AG20443 (cell line): ENCODE data around the gene OPCML.

Source experiments
- DNase-seq: peaks from one replicate; pipeline ENCODE4 v3.0.0; 2012; ENCODE audit warnings: low spot score, mixed read lengths

OPCML gene

GRCh38 chr11:133408936-133409335, 123.4 kb downstream of the OPCML start:
- no peak for DNase-seq

DNA sequence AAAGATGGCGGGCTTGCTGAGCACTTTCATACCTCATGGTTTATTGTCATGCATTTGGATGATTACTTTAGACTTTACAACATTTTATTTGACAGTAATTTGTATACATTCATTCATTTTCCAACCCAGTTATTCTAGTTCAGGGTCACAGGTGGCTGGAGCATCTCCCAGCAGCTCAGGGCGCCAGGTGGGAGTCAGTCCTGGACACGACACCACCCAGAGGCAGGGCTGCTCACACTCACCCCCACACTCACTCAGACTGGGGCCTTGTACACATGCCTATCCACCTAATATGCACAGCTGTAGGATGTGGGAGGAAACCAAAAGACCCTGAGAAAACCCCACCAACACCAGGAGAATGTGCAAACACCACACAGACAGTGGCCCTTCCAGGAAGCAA, 123.9 kb downstream of the OPCML start:
- no peak for DNase-seq

- DNase-seq: no peak
These were observed 125.8 kb downstream of the OPCML start for GRCh38 chr11:133406489-133406888.

GRCh38 chr11:133403900-133404299, 128.4 kb downstream of the OPCML start:
- no peak for DNase-seq

DNA sequence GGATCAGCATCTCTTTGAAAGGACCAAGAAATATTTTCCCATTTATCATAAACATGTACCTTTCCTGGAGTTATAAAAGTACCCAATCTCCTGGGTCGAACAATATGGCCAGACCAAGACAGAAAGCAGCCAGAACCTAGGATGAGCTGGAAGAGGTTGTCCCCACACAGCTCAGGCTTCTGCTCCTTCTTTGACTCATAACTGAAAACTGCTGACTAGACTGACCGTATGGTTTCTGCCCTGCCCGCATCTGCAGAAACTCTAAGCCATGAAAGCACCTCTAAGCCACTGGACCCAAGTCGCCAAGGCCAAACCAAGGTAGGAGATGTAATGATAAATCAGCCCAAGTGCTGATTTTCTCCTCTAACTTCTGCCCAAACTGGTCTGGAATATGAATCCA, 129.8 kb downstream of the OPCML start:
- DNase-seq: no peak

DNA sequence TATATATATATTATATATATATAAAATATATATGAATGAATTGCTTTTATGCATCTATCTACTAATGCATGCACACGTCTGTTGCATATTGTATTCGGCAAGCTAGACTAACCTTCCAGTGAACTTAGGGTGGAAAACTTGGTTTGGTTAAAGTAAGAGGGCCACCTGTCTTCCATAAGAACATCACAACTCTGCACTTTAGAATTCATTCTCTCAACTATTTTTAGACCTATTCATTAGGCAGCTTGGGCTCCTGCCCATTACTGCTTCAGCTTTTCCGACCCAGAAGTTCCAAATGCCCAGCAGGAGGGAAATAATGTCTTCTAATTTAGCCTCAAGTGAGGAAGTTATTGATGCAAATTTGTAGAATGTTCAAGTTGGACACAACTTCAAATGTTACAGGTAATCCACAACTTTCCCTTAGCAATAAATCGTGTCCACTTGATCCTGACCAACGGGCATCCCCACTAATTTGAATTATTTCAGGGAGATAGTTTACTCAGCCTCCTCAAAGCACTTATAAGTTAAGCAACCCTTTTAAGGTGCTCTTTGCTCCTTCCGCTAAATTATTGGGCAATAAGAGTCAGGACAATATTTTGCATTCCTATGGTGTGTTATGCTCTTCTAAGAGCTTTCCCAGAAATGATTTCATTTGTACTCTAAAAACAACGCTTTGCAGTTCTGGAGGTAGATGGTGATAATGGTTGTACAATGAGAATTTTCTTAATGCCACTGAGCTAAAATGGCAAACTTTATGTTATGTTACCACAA, 132.3 kb downstream of the OPCML start:
- DNase-seq: no peak

DNA sequence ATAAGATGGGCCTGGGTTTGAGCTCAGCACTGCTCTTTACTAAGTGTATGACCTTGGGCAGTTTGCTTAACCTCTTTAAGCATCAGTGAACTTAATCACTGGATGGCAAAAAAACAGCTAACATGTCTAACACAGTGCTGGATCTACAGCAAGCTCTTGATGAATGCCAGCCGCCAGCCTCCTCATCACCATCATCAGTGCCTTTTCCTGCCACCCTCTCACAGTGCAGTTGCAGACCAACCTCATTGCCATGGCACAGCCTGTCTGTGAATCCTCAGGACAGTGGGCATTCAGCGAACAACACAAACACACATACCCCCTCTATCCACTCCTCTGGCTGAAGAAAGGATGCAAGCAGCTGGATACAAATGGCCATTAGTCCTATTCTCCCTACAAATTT, 133.0 kb downstream of the OPCML start:
- DNase-seq: no peak

DNA sequence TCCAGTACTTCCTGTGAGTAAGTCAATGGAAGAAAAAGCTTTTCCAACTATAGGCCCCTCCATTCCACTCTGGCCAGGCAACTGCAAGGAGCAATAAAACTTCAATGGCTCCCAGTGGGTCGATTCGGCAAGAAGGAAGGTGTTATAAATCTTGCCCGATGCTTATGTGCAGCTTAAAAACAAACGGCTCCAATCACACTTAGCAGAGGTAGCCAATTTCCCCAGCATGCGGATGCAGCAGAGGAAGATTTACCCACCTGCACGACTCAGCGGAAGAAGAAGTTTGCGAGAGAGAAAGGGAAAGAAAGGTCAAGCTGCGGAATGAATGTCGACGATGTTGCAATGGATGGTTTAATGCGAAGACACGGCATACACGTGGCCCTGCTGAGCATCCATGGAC, 141.5 kb downstream of the OPCML start:
- DNase-seq: no peak

- no peak for DNase-seq
These were observed 143.2 kb downstream of the OPCML start for GRCh38 chr11:133388975-133389568.

DNA sequence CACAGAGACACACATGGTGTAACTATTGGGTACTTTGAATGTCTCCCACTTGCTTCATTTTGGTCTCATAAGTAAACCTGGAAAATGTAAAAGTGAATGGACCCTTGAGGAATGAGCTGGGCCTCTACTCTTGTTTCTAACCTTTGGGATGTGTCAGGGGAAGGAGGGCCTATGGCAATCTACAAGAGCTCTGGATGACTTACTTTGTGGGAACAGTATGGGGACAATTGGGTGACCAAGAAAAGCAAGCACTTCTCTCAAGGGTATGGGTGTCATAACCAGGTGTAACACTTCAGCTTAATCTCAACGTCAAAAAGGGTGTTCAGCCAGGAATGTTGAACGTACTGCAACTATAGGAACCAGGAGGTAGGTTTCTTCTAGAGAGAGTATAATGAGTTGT, 144.0 kb downstream of the OPCML start:
- DNase-seq: no peak

DNA sequence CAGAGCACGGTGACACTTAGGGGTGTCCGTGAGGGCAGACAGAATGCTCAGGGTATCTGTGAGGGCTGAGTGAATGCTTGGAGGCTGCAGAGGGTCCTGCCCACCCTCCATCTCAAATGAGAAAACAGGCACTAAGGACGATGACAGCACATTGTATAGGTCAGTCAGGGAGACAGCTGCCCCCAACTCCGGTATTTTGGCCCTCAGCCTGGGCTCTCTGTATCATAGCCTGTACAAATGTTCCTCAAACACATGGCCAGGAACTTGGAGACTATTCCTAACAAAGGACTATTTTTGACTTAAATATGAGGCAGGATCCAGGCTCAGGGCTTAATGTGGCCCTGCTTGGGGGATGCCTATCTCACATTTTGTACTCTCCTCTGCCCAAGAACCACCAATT, 145.4 kb downstream of the OPCML start:
- DNase-seq: no peak

DNA sequence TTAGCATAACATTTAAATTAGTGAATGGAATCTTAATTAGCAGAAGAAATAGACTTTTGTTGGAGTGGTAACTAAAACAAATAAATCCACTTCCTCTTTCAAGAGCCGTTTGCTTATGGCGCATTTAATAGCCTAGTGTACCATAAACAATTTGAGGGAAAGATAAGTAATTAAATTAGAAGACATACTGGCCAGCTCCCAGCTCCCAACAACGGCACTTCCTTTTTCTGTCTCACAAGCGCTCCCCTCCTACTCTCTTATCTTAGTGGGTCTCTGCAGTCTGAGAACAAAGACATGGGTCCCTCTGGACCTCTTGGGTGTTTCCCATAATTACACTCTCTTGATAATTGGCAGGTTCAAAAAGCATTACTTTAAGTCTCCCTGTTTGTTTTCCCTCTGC, 146.0 kb downstream of the OPCML start:
- DNase-seq: no peak

DNA sequence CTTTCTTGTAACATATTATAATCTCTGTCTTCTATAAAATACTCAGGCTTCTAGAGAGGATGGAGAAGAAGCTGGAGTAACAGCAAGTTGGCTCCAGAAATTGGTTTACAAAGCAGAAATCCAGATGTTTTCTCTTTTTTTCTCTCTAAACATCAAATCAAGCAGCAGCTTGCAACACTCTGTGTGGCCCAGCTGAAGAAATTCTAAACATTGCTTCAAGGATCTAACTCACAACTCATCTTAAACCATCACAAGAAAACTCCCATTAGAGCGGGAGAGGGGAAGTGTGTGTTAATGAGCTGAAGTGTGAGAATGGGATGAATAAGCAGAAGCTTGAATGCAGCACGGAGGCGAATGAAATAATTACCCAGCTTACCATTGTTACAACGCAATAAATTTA, 146.5 kb downstream of the OPCML start:
- DNase-seq: no peak

- no peak for DNase-seq
These were observed 147.6 kb downstream of the OPCML start for GRCh38 chr11:133384731-133385130.

DNA sequence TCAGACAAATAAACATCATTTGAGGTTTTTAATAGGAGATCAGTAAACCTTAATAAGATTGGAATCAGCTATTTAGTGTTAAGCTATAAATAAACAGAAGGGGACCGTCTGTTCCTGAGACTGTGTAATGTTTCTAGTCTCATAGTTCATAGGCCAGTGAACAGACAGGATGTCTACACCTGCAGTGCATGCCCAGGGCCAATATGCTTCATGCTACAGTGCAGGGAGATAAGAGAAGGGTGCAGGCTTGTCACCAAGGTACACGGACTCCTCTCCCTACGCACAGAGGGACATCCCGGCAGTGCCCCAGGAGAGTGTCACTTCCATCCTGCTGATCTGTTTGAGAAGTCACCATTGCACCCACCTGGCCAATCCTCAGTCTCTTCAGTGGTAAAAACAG, 148.6 kb downstream of the OPCML start:
- no peak for DNase-seq

- DNase-seq: no peak
These were observed 149.1 kb downstream of the OPCML start for GRCh38 chr11:133383201-133383600.

- DNase-seq: no peak
These were observed 150.0 kb downstream of the OPCML start for GRCh38 chr11:133382131-133382812.

GRCh38 chr11:133381761-133382130, 150.6 kb downstream of the OPCML start:
- no peak for DNase-seq

DNA sequence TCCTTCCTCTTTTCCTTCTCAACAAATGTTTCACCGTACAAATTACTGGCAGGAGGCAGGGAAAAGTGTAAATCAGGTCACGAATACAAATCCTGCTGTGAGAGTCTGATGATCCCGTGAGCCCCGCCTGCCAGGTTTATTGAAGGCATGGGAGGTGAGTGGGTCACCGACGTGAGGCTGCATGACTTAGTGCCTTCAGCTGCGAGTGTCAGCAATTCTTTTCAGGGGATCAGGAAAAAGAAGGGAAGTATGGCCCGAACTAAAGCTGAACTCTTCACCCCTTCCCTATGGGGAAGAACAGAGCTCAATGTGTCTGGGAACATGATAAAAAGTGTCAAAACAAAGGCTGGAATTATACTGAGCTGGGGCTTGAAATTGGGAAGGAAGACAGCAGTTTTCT, 166.2 kb downstream of the OPCML start:
- DNase-seq: no peak

GRCh38 chr11:133362916-133363315, 169.4 kb downstream of the OPCML start:
- no peak for DNase-seq

- no peak for DNase-seq
These were observed 170.1 kb downstream of the OPCML start for GRCh38 chr11:133362156-133362555.

DNA sequence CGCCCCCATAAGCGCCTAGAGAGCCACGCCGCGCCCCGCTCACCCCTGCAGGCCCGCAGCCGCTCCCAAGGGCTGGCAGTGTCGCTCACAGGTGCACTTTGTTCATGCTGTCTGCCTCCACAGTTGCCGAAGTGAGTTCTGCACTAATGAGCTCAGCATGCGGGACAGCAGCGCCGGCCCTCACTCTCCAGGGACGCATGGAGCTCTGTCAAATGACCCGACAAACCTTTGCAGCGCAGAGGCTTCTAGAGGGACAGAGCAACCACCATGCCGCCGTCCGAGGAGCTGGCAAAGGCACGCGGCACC, 170.7 kb downstream of the OPCML start:
- no peak for DNase-seq

- DNase-seq: no peak
These were observed 171.2 kb downstream of the OPCML start for GRCh38 chr11:133360860-133361688.
